GM21390 (cell line): ENCODE results near the gene EPB41.
"Not testable (repeated sequence)": the region's sequence is repeated elsewhere in the genome, so short reads cannot be mapped to it uniquely, and the experiment has no call there.

ENCODE experiments used
- ATAC-seq: cut with Tn5 transposase; IDR thresholded peaks from one replicate; pipeline ENCODE4 v1.9.1; 2021; ENCODE audit not compliant: unreplicated experiment

The EPB41 gene

DNA sequence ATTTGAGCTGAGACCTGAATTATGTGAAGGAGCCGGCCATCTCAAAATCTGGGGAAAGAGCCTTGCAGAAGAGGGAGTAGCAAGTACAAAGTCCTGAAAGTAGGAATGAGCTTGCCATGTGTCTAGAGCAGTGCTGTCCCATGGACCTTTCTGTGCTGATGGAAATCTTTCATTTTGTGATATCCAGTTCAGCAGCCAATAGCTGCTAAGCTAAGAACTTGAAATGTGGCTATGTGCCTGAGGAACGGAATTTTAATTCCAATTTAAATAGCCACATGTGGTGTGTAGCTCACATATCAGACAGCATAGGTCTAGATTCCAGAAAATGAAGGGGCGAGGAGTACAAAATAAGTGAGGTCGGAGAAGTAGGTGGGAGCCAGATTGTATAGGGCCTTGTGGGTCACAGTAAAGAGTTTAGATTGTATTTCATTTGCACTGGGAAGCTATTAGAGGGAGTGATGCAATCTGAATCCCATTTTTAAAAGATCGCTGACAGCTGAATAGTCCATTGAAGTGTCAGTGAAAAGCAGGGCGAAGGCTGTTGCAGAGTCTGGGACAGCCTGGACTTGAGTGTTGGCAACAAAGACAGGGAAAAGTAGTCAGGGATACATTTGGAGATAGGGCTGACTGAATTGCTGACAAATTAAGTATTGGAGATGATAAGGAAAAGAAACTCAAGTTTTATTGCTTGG is 129.1 kb downstream of the EPB41 start:
- no peak for ATAC-seq

DNA sequence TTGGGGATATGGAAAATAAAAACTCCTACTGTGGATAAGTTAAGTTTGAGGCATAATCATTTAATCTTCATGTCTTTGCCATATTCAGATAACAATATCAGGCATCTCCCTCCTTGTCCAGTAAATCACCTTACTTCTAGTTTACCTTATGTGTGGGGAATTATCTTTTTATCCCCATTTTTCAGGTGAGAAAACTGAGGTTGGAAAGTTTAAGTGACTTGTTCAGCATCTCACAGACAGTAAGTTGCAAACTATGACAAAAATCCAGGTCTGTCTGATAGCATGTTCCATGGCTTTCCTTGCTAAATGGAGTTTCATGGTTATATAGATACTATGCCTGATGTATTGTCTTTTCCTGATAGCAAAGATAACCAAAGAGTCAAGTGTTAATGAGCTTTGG is 129.6 kb downstream of the EPB41 start:
- no peak for ATAC-seq

GRCh38 chr1:29045663-29046062 is 131.3 kb downstream of the EPB41 start:
- not testable (repeated sequence) for ATAC-seq

DNA sequence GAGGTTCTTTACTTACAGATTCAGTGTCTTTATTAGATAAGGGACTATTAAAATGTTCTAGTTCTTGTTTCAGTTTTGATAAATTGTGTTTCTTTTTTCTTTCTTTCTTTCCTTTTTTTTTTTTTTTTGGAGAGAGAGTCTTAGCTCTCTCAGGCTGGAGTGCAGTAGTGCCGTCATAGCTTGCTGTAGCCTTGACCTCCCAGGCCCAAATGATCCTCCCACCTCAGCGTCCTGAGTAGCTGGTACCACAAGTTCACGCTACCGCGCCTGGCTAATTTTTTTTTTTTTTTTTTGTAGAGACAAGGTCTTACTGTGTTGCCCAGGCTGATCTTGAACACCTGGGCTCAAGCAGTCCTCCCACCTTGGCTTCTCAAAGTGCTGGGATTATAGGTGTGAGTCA is 132.8 kb downstream of the EPB41 start:
- no peak for ATAC-seq

DNA sequence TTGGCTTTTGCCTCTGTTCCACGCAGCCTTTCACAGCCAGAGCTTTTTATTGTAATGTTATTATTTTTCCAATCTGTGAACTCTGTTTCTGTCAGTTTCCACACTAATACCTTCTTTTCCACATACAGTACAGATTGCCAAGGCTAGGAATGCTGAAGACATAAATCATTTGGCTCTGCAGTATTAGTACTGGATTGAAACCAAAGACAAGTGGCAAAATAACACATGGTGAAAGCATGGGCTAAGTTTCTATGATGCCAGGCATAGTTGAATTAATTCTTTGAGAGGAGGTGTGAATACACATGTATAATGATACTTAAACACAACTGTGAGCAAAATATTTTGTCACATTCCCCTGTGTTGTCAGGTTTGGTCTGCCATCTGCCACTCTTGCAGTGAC is 135.8 kb downstream of the EPB41 start:
- ATAC-seq, result no peak

- no peak for ATAC-seq
Observed at GRCh38 chr1:29052100-29052499, 137.7 kb downstream of the EPB41 start.

DNA sequence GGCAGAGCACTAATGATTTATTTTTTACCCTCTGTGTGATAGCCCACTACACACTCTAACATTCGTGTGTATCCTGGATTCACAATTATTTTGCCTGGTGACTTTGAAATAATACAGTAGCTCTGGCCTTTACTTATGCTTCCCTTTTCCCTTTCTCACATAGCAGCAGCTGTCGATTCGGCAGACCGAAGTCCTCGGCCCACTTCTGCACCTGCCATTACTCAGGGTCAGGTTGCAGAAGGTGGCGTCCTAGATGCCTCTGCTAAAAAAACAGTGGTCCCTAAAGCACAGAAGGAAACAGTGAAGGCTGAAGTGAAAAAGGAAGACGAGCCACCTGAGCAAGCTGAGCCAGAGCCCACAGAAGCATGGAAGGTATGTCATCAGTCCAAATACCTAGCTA is 138.6 kb downstream of the EPB41 start:
- ATAC-seq, result no peak

DNA sequence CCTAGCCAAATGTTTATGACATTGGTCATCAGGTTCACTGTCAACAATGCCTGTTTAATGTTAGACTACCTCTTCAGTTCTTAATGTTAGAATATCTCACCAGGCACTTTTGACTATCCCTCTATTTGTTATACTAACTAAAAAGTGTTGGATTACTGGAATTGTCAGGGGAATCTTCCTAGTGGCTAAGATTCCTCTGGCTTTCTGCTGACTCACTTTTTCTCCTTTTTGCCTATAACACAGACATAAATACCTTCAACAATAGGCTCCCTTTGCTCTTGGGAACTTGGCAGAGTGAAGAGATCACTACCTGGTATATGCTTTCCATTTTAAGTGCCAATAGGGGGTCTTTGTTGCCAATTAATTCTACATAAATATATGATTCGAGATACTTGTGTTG is 140.8 kb downstream of the EPB41 start:
- no peak for ATAC-seq

DNA sequence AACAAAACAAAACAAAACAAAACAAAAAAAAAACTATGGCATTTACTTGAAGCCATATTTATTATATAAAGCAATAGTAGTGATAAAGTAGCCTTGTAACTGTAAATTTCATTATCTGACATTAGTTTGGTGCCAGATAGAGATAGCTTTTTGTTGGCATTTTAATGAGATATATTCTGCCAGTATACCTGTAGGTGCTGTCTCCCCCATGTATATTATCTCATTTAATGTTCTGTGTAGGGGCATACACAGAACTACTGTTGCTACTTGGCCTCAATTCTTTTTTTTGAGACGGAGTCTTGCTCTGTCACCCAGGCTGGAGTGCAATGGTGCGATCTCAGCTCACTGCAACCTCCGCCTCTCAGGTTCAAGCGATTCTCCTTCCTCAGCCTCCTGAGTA is 141.9 kb downstream of the EPB41 start:
- no peak for ATAC-seq

GRCh38 chr1:29057700-29058099 is 143.3 kb downstream of the EPB41 start:
- no peak for ATAC-seq

GRCh38 chr1:29062157-29062942 is 148.0 kb downstream of the EPB41 start:
- ATAC-seq, result no peak

DNA sequence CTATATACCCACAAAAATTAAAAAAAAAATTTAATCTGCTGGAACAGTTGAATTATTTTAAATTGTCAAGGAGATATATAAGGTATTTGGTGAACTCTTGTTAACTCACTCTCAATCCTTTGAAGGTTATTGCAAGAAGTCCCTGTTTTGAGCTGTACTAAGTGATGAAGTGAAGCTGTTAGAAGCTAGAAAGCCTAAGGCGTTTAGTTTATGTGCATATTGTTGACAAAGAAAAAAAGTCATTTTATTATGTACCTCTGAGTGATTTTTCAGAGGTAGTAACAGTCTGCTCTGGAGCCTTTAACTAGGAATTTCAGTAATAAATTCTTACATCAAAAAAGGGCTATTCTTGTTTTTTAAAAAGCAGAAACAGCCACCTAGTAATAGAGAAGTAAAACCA is 149.7 kb downstream of the EPB41 start:
- no peak for ATAC-seq

DNA sequence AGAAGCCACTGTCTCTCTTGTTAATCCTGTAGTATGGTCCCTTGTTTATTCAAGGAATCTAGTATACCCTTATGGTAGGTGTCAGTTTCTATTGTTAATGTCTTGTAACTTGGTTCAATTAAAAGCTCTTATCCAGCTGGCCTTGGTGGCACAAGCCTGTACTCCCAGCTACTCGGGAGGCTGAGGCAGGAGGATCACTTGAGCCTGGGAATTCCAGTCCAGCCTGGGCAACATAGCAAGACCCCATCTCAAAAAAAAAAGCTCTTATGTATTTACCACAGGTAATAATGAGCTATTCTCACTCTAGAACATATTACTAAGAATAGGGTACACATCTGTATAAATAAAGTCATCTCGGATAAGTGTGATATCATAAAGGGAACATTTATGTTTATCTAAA is 162.8 kb downstream of the EPB41 start:
- no peak for ATAC-seq

- ATAC-seq, result not testable (repeated sequence)
Observed at GRCh38 chr1:29079916-29080629, 165.7 kb downstream of the EPB41 start.

DNA sequence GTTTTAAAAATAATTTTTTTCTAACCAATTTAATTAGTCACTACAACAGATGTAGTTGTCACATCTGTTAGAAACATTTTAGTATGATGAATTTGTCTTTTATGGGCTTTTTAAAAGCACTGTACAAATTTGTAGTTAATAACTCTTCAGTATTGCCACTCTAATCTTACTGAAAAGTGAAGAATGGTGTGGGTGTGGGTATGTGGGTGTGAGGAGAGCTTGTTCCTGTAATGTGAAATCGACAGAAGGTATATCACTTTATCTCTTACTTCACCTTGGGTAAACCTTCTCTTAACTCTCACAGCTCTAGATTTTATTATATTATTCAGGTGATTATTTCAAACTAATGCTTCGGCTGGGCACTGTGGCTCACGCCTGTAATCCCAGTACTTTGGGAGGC is 166.8 kb downstream of the EPB41 start:
- no peak for ATAC-seq

DNA sequence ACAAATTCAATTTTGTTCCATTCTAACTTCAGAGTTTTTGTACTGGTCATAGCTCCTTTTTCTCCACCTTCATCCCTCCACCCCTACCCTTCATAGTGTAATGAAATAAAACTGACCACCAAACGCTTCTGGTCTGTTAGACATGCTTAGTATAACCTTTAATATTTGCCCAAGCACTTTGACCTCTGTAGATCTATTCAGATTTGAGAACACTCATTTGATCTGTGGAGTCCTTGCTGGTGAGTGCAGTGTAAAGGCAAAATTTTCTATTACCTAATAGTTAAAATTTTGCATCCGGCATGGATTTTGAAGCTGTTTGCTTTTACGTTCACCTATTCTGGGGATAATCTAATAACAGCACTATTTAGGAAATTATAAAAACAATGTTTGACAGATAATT is 168.2 kb downstream of the EPB41 start:
- no peak for ATAC-seq

DNA sequence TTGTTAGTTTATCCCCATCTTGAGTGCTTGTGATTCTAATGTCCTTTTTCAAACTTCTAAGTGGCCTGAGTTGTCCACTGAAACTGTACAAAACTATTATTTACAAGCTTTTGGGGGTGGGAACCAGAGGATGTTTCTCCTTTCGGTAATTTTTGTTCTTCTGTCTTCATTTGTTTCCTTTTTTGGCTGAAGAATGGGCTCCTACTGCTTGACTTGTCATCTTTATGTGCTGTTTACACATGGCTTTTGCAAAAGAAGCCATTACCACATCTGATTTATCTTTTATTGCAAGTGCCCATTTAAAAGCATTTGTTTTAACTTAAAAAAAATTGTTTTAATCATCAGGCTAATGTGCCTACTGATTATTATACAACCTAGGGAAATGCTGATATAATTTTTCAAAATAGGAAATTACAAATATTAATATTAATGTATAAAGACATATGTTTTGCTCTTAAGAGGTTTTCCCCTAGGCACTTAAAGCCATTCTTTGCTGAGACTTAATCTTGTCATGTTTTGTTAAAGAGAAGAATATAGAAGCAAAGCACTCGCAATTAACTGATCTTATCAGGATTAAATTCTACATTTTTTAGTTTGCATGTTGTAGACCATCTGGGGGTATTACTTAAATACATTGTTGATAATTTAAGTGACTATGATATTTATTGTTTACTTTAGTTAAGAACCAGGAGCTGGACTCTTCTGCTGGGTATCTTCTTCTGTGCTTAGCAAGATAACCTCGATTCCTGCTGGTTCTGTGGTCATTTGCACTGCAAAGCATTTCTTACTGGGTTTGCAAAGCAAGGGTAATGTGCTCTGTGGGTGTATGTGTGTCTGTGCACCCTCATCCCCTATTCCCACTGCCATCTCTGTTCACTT is 169.2 kb downstream of the EPB41 start:
- no peak for ATAC-seq

DNA sequence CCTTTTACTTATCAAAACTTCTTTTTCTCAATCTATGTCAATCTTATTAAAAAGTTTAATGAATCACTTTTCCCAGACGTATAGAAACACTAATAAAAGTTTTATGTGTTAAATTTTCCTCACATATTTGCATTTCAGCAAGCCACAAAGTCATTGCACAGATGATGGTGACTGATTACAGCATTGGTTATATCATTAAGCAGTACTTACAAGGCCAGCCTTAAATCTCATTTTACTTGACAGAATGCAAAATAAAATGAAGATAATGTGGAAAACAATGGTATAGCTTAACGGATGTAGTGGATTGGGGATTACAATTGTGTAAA is 169.8 kb downstream of the EPB41 start:
- ATAC-seq, result no peak

GRCh38 chr1:29090937-29091618 is 176.7 kb downstream of the EPB41 start:
- no peak for ATAC-seq

DNA sequence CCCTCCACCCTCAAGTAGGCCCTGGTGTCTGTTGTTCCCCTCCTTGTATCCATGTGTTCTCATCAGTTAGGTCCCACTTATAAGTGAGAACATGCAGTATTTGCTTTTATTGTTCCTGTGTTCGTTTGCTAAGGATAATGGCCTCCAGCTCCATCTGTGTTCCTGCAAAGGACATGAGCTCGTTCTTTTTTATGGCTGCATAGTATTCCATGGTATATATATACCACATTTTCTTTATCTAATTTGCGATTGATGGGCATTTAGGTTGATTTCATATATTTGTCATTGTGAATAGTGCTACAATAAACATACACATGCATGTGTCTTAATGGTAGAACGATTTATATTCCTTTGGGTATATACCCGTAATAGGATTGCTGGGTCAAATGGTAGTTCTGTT is 178.3 kb downstream of the EPB41 start:
- not testable (repeated sequence) for ATAC-seq

DNA sequence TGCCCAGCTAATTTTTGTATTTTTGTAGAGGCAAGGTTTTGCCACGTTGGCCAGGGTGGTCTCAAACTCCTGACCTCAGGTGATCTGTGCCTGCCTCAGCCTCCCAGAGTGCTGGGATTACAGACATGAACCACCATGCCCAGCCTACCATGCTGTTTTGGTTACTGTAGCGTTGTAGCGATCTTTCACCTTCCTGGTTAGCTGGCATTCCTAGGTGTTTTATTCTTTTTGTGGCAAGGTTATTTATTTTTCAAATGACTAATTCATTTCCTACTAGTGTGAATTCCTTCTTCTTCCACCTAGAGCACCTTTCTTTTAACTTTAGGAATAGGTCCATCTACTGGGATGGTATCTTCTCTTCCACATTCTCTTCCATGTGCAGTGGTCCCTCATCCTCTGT is 180.1 kb downstream of the EPB41 start:
- no peak for ATAC-seq
